ENCODE results near the gene MYH14.
"Not testable (repeated sequence)": the region's sequence is repeated elsewhere in the genome, so short reads cannot be mapped to it uniquely, and the experiment has no call there.

The MYH14 gene

DNA sequence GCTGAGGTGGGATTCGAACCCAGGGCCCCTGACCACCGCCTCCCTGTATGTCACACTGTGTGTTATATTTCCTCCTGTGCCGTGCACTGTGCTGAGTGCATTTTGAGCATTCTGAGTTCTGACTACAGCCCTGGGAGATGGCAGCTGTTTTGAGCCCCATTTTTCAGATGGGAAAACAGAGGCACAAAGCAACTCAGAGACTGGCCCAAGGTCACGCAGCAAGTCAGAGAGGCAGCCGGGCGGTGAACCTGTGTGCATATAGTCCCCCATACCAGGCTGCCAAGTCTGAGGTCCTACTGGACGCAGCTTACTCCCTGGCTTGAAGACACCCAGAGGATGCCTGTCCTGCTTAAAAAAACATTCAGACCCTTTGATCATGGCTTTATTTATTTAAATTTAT is 17.7 kb downstream of the MYH14 start:
- DNase-seq, result no peak
- Histone ChIP-seq H3K27me3 (replicated peaks) (no peaks in the 10 kb centered on the region), H3K27ac (no peak overlapping the region), H3K4me3 (ENCODE audit: low read depth, low read length) (no peak overlapping the region), H3K36me3 (replicated peaks) (no peaks in the 10 kb centered on the region)
- TF ChIP-seq, protein P1, sequence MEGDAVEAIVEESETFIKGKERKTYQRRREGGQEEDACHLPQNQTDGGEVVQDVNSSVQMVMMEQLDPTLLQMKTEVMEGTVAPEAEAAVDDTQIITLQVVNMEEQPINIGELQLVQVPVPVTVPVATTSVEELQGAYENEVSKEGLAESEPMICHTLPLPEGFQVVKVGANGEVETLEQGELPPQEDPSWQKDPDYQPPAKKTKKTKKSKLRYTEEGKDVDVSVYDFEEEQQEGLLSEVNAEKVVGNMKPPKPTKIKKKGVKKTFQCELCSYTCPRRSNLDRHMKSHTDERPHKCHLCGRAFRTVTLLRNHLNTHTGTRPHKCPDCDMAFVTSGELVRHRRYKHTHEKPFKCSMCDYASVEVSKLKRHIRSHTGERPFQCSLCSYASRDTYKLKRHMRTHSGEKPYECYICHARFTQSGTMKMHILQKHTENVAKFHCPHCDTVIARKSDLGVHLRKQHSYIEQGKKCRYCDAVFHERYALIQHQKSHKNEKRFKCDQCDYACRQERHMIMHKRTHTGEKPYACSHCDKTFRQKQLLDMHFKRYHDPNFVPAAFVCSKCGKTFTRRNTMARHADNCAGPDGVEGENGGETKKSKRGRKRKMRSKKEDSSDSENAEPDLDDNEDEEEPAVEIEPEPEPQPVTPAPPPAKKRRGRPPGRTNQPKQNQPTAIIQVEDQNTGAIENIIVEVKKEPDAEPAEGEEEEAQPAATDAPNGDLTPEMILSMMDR (IDR thresholded peaks at IDR 0.05; ENCODE audit: low read depth, low read length, missing control alignments), result no peak
- in situ Hi-C loops (cut with HindIII; ENCODE audit: low pct_ligation_motif_present, low sequenced_read_pairs), result no loop called here

DNA sequence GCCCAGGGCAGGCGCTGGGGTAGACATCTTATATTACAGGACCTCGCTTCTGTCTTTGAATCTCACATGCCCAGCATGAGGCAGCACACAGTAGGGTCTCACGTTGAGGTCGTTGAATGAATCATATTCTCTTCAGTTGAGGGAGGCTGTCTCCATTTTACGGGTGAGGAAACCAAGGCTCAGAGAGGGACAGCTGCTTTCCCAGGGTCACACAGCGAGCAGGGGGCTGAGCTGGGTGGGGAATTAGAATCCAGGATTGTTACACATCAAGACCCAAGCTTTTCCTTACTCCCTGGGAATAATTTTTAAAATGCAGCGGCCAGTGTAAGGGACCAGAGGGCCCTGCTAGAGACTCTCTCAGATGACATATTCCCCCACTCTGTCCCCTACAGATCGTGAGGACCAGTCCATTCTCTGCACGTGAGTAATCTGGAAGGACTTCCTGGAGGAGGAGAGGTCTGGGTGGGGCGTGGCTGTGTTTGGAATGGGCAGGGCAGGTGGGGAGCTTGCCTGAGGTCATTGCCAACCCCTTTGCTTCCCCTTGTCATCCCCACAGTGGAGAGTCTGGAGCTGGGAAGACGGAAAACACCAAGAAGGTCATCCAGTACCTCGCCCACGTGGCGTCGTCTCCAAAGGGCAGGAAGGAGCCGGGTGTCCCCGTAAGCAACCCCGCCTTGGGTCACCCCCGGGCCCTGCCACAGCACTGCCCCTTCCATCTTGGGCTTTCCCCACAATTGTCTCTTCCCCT is 19.4 kb downstream of the MYH14 start:
- TF ChIP-seq, protein P1 (IDR thresholded peaks at IDR 0.05; ENCODE audit: low read depth, low read length, missing control alignments), result no peak
- H3K27me3 ChIP-seq (replicated peaks), result no peaks in the 10 kb centered on the region
- H3K27ac ChIP-seq, result no peak overlapping the region
- DNase-seq, result no peak
- H3K36me3 ChIP-seq (replicated peaks), result no peaks in the 10 kb centered on the region
- in situ Hi-C loops (cut with HindIII; ENCODE audit: low pct_ligation_motif_present, low sequenced_read_pairs), result no loop called here
- H3K4me3 ChIP-seq (ENCODE audit: low read depth, low read length), result no peak overlapping the region

DNA sequence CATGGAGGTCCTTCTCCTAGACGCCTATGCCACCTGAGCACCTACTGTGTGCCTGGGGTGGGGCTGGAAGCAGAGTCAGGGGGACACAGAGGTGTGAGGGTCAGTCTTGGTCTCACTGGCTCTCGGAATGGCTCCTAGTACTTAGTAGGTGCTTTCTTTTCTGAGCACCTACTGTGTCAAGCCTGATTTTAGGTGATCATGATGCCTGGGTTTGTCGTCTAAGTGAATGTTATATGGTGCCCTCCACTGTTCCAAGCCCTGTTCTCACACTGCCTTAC is 20.0 kb downstream of the MYH14 start:
- H3K27me3 ChIP-seq (replicated peaks), result no peaks in the 10 kb centered on the region
- no peak overlapping the region for H3K27ac ChIP-seq
- no peak overlapping the region for H3K4me3 ChIP-seq (ENCODE audit: low read depth, low read length)
- no peaks in the 10 kb centered on the region for H3K36me3 ChIP-seq (replicated peaks)
- DNase-seq, result no peak
- in situ Hi-C loops (cut with HindIII; ENCODE audit: low pct_ligation_motif_present, low sequenced_read_pairs), result no loop called here
- TF ChIP-seq, protein P1 (IDR thresholded peaks at IDR 0.05; ENCODE audit: low read depth, low read length, missing control alignments), result no peak

DNA sequence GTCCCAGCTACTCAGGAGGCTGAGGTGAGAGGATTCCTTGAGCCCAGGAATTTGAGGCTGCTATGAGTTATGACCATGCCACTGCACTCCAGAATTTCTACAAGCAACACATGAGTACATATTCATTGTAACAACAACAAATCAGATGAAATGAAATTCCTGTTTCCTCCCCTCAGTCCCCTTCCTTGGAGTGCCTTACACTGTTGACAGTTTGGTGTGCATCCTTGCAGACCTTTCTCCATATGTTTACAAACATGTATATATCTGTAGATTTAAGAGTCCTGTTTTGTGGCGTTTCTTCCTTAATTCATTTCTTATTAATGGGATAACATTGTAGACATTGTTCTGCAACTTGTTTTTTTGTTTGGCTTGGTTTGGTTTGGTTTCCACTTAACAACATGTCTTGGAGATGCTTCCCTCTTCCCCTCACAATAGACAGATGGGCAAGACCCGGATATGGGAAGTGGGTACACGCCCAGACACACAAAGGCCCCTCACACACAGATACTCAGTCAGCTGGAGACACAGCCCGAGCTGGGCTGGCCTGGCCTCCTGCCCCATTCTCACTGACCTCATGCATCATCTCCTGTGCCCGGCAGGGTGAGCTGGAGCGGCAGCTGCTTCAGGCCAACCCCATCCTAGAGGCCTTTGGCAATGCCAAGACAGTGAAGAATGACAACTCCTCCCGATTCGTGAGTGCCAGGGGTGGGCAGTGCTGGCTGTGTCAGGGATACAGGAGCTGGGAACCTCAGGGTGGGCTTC is 21.7 kb downstream of the MYH14 start:
- in situ Hi-C loops (cut with HindIII; ENCODE audit: low pct_ligation_motif_present, low sequenced_read_pairs), result no loop called here
- H3K27me3 ChIP-seq (replicated peaks), result no peaks in the 10 kb centered on the region
- H3K27ac ChIP-seq, result no peak overlapping the region
- H3K36me3 ChIP-seq (replicated peaks), result no peaks in the 10 kb centered on the region
- DNase-seq, result no peak
- TF ChIP-seq, protein P1 (IDR thresholded peaks at IDR 0.05; ENCODE audit: low read depth, low read length, missing control alignments), result no peak
- H3K4me3 ChIP-seq (ENCODE audit: low read depth, low read length), result no peak overlapping the region

DNA sequence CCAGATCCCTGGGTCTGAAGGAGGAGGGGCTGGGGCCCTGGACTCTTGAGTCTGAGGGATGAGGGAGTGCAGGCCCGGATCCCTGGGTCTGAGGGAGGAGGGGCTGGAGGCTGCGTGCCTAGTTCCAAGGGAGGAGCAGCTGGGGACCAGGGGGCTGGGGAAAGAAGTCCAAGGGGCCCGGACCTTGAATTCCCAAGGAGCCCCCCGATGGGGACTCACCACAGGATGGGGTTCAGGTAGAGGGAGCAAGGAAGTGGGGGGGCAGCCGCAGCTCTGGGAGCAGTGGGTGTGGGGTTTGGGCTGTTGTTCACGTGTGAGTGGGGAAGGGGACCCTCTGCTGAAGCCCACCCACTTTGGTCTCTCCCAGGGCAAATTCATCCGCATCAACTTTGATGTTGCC is 23.1 kb downstream of the MYH14 start:
- no peak for DNase-seq
- H3K36me3 ChIP-seq (replicated peaks), result no peaks in the 10 kb centered on the region
- in situ Hi-C loops (cut with HindIII; ENCODE audit: low pct_ligation_motif_present, low sequenced_read_pairs), result no loop called here
- TF ChIP-seq, protein P1 (IDR thresholded peaks at IDR 0.05; ENCODE audit: low read depth, low read length, missing control alignments), result no peak
- no peak overlapping the region for H3K4me3 ChIP-seq (ENCODE audit: low read depth, low read length)
- no peaks in the 10 kb centered on the region for H3K27me3 ChIP-seq (replicated peaks)
- no peak overlapping the region for H3K27ac ChIP-seq

DNA sequence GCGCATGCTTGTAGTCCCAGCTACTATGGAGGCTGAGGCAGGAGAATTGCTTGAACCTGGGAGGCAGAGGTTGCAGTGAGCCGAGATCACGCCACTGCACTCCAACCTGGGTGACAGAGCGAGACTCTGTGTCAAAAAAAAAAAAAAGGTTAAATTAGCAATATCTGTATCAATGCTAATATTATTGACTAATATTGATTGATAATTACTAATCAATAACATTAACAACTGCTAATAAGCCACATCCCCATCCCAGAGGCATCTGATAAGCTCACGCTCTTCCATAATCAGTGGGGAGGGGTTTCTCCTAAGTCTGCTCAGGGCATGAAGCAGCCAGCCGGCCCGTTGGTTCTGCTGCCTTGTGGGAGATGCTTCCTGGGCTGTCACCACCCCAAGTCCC is 24.7 kb downstream of the MYH14 start:
- in situ Hi-C loops (cut with HindIII; ENCODE audit: low pct_ligation_motif_present, low sequenced_read_pairs); H3K27ac ChIP-seq: not testable (repeated sequence)

More for the DNA sequence above, 24.7 kb downstream of the MYH14 start:
- H3K36me3 ChIP-seq (replicated peaks); H3K27me3 ChIP-seq (replicated peaks); DNase-seq; H3K4me3 ChIP-seq (ENCODE audit: low read depth, low read length): not testable (repeated sequence)
